GM18517 (cell line): ENCODE data around the gene MYH3.
"Not testable (repeated sequence)": the region's sequence is repeated elsewhere in the genome, so short reads cannot be mapped to it uniquely, and the experiment has no call there.

Source experiments
- ATAC-seq: cut with Tn5 transposase; IDR thresholded peaks from one replicate; pipeline ENCODE4 v1.9.1; 2021; ENCODE audit warnings: mild to moderate bottlenecking, moderate library complexity; ENCODE audit not compliant: unreplicated experiment

Gene MYH3

DNA sequence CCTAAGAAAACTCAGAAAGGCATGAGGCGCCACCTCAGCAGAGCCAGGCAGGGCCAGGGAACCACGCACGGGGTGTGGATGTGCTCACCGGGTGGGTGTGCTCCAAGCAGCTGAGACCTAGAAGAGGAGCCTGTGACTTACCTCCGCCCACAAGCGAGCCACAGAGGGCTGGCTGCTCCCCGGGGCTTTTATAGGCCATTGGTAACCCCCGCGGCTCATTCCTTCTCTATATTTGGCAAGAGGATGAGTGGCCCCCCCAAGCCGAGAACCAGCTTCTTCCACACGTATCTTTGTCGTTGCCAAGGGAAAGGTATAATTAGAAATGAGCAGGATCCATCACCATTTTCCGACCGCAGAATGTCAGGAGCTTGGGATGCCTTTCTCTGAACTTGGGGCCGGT, at the start of gene MYH3:
TSS of gene MYH3 (minus strand) at position 162 of the 400 bp plus-strand sequence. CDS start 2,245 bp downstream, outside the sequence.
- ATAC-seq: no peak

- ATAC-seq: no peak
Observed at GRCh38 chr17:10705727-10706126, 48.6 kb upstream of the MYH3 start.

DNA sequence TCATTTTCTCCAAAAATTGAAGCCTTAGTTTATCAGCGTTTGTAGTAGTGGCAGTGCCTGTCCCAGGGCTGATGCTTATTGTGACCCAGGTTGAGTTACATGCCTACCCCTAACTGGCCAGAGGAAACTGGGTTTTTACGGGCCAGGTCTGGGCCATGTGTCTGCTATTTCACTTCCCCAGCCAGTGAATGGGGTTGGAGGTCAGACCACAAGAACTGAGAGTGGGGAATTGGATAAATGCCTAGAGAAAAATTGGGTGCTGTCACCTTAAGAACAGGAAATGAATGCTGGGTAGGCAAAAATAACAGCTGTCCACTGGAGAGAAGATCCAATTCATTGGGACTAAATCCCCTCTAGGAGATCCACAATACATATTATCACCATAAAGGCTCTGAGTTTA, 45.5 kb upstream of the MYH3 start:
- ATAC-seq: no peak

DNA sequence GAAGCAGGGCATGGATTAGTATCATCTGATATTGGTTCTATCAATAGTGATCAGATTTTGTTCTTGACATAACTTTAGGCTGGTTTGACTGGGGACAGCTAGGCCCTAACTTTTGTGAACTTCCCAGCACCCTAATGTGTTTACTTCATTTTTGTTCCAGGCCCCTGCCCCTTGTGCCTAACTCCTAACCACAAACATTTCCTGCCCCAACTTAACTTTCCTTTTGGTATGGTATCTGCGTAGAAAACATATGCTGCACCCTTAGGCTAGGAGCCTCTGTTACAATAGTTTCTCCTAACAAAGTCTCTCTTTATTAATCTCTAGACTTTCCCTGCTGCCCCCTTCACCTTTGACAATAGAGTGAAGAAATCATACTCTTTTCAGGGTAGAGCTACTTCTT, 42.7 kb upstream of the MYH3 start:
- no peak for ATAC-seq

DNA sequence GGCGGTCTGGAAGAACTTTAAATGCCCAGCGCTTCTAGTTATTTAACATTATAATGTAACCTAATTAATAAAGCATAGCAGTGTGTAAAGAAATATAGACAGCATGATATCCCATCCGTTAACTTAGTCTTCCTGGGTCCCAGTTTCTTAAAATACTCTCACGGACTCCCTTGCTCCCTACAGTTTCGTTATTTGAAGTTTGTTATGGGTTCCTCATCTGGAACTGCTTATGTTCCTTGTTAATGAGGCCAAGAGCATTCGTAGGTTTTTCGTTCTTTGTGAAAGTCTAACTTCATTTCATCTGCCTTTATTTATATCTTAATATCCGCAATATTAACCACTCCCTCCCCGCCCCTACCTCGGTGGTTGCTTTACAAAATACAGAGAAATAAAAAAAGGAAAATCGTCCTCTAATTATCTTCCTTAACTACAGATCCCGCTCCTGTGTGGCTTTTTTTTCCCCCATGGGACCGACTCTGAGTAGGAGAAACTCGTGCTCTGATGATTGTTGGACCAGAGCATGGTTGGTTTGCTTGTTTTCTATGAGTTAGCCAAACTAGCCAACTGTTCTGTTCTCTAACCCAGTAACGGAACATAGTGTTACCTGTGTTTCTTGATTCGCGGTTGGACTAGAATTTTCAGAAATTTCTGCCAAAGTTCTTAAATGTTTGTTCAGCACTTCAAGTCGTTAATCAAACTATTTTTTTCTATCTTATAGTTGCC, 41.1 kb upstream of the MYH3 start:
- ATAC-seq: no peak

GRCh38 chr17:10697092-10698081, 40.3 kb upstream of the MYH3 start, which contains the start of the genes ADPRM and SCO1:
ADPRM (plus strand) TSS chr17:10697594; CDS start chr17:10704927, 7,333 bp downstream.
SCO1 (minus strand) TSS chr17:10697533; CDS start chr17:10697507, 26 bp downstream.
- ATAC-seq: peak; percentile 91

GRCh38 chr17:10695875-10696407, 38.8 kb upstream of the MYH3 start:
- ATAC-seq: not testable (repeated sequence)

DNA sequence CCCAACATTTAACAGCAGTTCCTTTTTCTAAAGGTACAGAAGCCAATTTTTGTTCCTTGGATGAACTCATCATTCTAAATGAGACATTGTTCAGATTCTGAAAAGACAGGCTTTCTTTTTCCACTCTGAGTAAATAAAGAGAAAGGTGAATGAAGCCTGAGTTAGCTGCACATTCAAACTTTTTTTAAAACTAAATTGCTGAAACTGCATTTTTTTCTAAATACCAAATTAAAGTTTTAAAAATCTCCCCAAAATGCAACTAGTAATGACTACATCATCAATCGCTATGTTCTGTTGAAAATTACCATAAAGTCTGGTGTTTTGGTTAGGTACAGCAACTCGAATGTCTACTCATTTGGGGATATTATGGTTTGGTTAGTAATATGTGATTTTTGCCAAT, 30.4 kb upstream of the MYH3 start:
- ATAC-seq: no peak

- ATAC-seq: no peak
Observed at GRCh38 chr17:10683853-10684252, 26.7 kb upstream of the MYH3 start.

DNA sequence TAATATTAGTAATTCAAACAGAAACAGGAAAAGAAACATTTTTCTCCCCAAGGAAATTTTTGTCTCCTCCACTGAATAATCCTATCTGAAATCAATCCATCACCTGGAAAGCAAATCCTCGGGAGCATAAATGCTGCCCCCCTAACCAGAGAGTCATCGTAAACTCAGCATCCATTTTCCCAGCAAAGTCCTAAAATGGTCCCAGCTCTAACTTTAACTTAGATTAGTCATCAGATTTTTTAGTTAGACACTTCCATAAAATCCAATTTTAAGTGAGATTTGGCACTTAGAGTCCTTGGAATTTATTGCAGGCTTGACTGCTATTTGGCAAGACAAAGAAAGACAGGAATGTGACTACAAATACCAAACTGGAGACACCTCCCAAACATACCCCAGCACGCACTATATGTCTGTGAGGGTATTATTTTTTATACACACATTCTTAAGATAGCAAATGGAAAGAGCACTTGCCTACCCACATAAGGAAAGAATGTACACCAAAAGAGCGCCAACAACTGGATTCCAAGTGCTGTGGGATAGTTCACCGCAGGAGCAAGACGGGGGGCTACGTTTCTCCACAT, 24.8 kb upstream of the MYH3 start:
- ATAC-seq: no peak

- no peak for ATAC-seq
Observed at GRCh38 chr17:10674704-10675103, 17.6 kb upstream of the MYH3 start.

DNA sequence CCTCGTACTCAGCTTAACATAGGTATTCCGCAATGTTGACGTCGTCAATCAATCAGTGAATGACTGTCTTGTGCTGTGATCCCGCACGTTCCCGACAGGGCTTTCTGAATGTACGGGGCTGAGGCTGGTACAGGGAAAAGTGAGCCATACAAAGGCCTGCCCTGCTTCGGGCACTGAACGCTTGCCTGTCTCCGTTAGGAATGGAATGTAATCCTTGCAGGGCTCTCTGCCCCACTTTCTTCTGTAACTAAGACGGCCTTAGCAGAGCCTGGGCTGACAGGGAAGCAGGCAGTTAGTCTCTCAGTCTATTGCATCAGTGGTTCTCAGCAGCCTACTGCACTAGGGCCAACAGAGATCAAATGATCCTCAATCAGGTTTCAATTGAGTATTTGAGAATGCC, 16.2 kb upstream of the MYH3 start:
- no peak for ATAC-seq

GRCh38 chr17:10668775-10669174, 11.7 kb upstream of the MYH3 start:
- no peak for ATAC-seq

GRCh38 chr17:10666906-10667305, 9.8 kb upstream of the MYH3 start:
- no peak for ATAC-seq

DNA sequence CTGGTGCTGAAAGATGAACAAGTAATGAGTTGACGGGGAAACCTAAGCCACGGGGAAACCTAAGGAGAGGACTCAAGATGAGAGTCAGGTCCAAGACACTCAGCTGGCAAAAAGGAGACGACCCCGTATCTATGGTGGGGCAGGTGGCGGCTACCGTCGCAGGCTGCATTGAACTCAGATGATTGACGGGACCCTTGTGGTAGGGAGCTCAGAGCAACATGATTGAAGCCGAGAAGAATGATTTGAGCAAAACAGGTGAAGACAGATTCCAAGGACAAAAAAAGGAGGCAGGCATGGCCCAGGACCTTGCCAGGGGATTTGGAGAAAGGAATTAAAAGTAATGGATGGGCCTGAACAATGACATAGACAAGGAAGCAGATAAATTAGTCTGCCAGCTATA, 7.5 kb upstream of the MYH3 start:
- no peak for ATAC-seq

GRCh38 chr17:10663231-10663630, 6.1 kb upstream of the MYH3 start:
- ATAC-seq: no peak

- ATAC-seq: no peak
Observed at GRCh38 chr17:10661437-10661836, 4.3 kb upstream of the MYH3 start.

- ATAC-seq: no peak
Observed at GRCh38 chr17:10657879-10658278, 770 bp upstream of the MYH3 start.

GRCh38 chr17:10653987-10654386, 3.1 kb downstream of the MYH3 start:
- ATAC-seq: no peak

DNA sequence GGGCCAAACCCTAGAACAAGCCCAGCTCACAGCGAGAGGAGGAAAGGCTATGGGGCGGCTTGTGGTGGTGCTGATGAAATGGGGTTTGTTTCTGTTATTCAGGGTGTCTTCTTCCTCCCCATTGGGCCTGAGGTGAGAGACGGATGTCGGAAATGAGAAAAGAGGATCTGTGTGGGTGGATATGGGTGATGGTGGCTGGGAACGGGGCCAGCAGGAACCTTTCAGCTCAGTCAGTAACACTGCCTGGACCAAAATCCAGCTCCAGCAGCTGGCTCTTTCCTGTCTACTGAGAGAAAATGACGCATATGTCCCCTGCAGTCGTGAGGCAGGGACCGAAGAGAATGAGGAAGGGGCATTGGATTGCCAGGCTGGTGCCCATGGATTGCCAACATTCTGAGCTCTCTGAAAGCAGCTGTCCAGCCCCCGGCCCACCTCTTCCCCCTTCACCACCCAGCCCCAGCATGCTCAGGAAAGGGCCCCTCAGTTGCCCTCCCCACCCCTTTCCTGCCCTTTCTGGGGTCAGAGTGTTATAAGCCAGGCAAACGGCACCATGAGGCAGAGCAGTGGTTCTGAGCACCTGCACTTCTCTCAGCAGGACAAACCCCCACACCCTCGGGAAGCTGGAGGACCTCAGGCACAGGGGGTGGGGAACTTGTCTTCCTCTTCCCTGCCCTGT, 4.0 kb downstream of the MYH3 start:
- no peak for ATAC-seq

- ATAC-seq: no peak
Observed at GRCh38 chr17:10651927-10652326, 5.2 kb downstream of the MYH3 start.
